Limb (tissue), 2 donors: ENCODE data around the gene FREM2.

ENCODE experiments used
- DNase-seq, 2 donors: peaks; one replicate each; pipeline ENCODE4 v3.0.0-alpha.2; 2016; ENCODE audit errors: extremely low spot score in 2 of 2

Gene FREM2

GRCh38 chr13:38686577-38687245, at the start of gene FREM2:
Gene FREM2 (plus strand): TSS chr13:38687077. CDS start chr13:38687345, 268 bp downstream.
- DNase-seq, result peak; percentile 67 to 80

GRCh38 chr13:38637576-38637975, 49.3 kb upstream of the FREM2 start:
- DNase-seq, result no peak

GRCh38 chr13:38641164-38641948, 45.5 kb upstream of the FREM2 start:
- DNase-seq, result no peak

- DNase-seq, result no peak
Observed at GRCh38 chr13:38647312-38647711, 39.6 kb upstream of the FREM2 start.

- no peak for DNase-seq
Observed at GRCh38 chr13:38648912-38649311, 38.0 kb upstream of the FREM2 start.

GRCh38 chr13:38656699-38657098, 30.2 kb upstream of the FREM2 start:
- DNase-seq, result no peak

- DNase-seq, result no peak
Observed at GRCh38 chr13:38657191-38657590, 29.7 kb upstream of the FREM2 start.

- no peak for DNase-seq
Observed at GRCh38 chr13:38658906-38659305, 28.0 kb upstream of the FREM2 start.

GRCh38 chr13:38661010-38661675, 25.7 kb upstream of the FREM2 start:
- peak in 1 of 2 donors; percentile 18 for DNase-seq

- peak in 1 of 2 donors; percentile 36 for DNase-seq
Observed at GRCh38 chr13:38662362-38662761, 24.5 kb upstream of the FREM2 start.

GRCh38 chr13:38664906-38665305, 22.0 kb upstream of the FREM2 start:
- DNase-seq, result no peak

GRCh38 chr13:38667526-38668109, 19.3 kb upstream of the FREM2 start:
- DNase-seq, result no peak

- no peak for DNase-seq
Observed at GRCh38 chr13:38669234-38669964, 17.5 kb upstream of the FREM2 start.

GRCh38 chr13:38670627-38671026, 16.2 kb upstream of the FREM2 start:
- DNase-seq, result no peak

- no peak for DNase-seq
Observed at GRCh38 chr13:38671980-38672379, 14.9 kb upstream of the FREM2 start.

- no peak for DNase-seq
Observed at GRCh38 chr13:38674208-38674607, 12.7 kb upstream of the FREM2 start.

GRCh38 chr13:38680912-38681311, 6.0 kb upstream of the FREM2 start:
- no peak for DNase-seq

- no peak for DNase-seq
Observed at GRCh38 chr13:38684714-38685113, 2.2 kb upstream of the FREM2 start.

- no peak for DNase-seq
Observed at GRCh38 chr13:38685431-38685830, 1.4 kb upstream of the FREM2 start.

GRCh38 chr13:38685974-38686576, 802 bp upstream of the FREM2 start:
- DNase-seq, result peak in 1 of 2 donors; percentile 53
